Endothelial cell of umbilical vein (primary cell): Measurements from ENCODE around the gene SGPL1.

Source experiments
- EZH2 ChIP-seq: IDR thresholded peaks from 2 replicates; pipeline ENCODE4 v1.6.1; 2012; ENCODE audit warnings: borderline replicate concordance, low read depth, mild to moderate bottlenecking, moderate library complexity, low read length, inconsistent platforms; ENCODE audit not compliant: severe bottlenecking
- FOS ChIP-seq: IDR thresholded peaks from 2 replicates; pipeline ENCODE4 v1.6.1; 2011; ENCODE audit warnings: mild to moderate bottlenecking, low read length, moderate library complexity, borderline replicate concordance; ENCODE audit not compliant: insufficient read depth
- GATA2 ChIP-seq: IDR thresholded peaks from 2 replicates; pipeline ENCODE4 v1.7.0; 2011; ENCODE audit warnings: low read depth, mild to moderate bottlenecking, moderate library complexity, mixed read lengths, low read length; ENCODE audit not compliant: insufficient read length, insufficient read depth
- JUN ChIP-seq: IDR thresholded peaks from 2 replicates; pipeline ENCODE4 v1.6.1; 2011; ENCODE audit warnings: borderline replicate concordance, low read depth; ENCODE audit not compliant: insufficient read length, insufficient read depth
- POLR2A ChIP-seq: IDR thresholded peaks from 2 replicates; pipeline ENCODE4 v1.6.1; 2012; ENCODE audit warnings: low read depth, mild to moderate bottlenecking, control low read depth, low read length
- POLR2AphosphoS5 ChIP-seq: IDR thresholded peaks from 2 replicates; pipeline ENCODE4 v1.6.1; 2012; ENCODE audit warnings: low read depth, mild to moderate bottlenecking, control low read depth, low read length, moderate library complexity; ENCODE audit not compliant: insufficient read depth
- TF ChIP-seq, protein P1 (sequence below), 2 donors: IDR thresholded peaks; 1 replicate in 1 of 2; 2 replicates in 1 of 2; pipeline ENCODE4 v1.5.1; 2011; ENCODE audit warnings: low read length in 2 of 2, mild to moderate bottlenecking in 2 of 2, moderate library complexity in 2 of 2, control low read depth in 1 of 2, inconsistent platforms in 1 of 2, low read depth in 1 of 2; ENCODE audit not compliant: insufficient read depth in 1 of 2; ENCODE audit errors: extremely low read depth in 1 of 2
- TF ChIP-seq, protein P2 (sequence below): IDR thresholded peaks from 2 replicates; pipeline ENCODE4 v1.6.1; 2011; ENCODE audit not compliant: insufficient read depth, insufficient read length

DNA sequence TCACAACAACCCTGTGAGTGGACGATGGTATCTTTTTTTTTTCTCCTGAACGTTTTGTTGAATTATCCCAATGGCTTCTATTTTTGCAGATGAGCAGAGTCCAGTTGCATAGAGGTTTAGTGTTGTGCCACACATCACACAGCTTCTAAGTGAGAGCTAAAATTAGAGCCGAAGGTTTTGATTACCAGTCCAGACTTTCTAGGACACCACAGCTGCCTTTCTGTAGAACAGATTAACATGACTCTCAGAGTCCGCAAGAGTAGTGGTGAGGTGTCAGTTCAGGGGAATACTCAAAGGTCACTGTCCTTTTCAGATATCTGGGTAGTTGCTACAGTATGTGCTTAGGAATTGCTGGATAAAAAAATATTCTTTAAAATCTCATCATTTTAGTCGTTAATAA is 13.8 kb downstream of the SGPL1 start:
- TF ChIP-seq, protein P1, sequence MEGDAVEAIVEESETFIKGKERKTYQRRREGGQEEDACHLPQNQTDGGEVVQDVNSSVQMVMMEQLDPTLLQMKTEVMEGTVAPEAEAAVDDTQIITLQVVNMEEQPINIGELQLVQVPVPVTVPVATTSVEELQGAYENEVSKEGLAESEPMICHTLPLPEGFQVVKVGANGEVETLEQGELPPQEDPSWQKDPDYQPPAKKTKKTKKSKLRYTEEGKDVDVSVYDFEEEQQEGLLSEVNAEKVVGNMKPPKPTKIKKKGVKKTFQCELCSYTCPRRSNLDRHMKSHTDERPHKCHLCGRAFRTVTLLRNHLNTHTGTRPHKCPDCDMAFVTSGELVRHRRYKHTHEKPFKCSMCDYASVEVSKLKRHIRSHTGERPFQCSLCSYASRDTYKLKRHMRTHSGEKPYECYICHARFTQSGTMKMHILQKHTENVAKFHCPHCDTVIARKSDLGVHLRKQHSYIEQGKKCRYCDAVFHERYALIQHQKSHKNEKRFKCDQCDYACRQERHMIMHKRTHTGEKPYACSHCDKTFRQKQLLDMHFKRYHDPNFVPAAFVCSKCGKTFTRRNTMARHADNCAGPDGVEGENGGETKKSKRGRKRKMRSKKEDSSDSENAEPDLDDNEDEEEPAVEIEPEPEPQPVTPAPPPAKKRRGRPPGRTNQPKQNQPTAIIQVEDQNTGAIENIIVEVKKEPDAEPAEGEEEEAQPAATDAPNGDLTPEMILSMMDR (IDR thresholded peaks at IDR 0.05; ENCODE audit: extremely low read depth in 1 of 2, insufficient read depth in 1 of 2, low read depth in 1 of 2, low read length in 2 of 2), result no peak
- no peak for TF ChIP-seq POLR2A
- TF ChIP-seq EZH2, result no peak
- TF ChIP-seq, protein P2, sequence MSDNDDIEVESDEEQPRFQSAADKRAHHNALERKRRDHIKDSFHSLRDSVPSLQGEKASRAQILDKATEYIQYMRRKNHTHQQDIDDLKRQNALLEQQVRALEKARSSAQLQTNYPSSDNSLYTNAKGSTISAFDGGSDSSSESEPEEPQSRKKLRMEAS, result no peak
- TF ChIP-seq JUN, result no peak
- TF ChIP-seq FOS, result no peak
- no peak for TF ChIP-seq POLR2AphosphoS5
- no peak for TF ChIP-seq GATA2
